OCI-LY3 (cell line): ENCODE results near the gene BHLHA15.

ENCODE experiments used
- H2AFZ ChIP-seq: fragments of 200-600, 300-600 bp; shearing (Covaris generic); 2 replicates; pipeline ENCODE4 v1.6.0; 2014; ENCODE audit warnings: antibody characterized with exemption, low read depth, low read length
- H3K27ac ChIP-seq: fragments of 200-600, 300-600 bp; sonication (generic); 2 replicates; pipeline ENCODE4 v1.5.1; 2014; ENCODE audit warnings: mild to moderate bottlenecking, low read length, moderate library complexity, mixed read lengths
- H3K27me3 ChIP-seq: fragments of 200-600, 300-600 bp; sonication (generic); 2 replicates; pipeline ENCODE4 v1.6.1; 2014; ENCODE audit warnings: low read depth, low read length, mixed read lengths
- H3K36me3 ChIP-seq: fragments of 200-600, 300-600 bp; sonication (generic); replicated peaks from 2 replicates; pipeline ENCODE3; 2014; ENCODE audit warnings: low read depth, low read length, mixed read lengths
- H3K4me1 ChIP-seq: fragments of 300-600, 200-600 bp; sonication (generic); 2 replicates; pipeline ENCODE4 v1.6.1; 2014; ENCODE audit warnings: low read length, mixed read lengths
- H3K4me2 ChIP-seq: fragments of 200-600, 300-600 bp; sonication (generic); 2 replicates; pipeline ENCODE4 v1.6.1; 2014; ENCODE audit warnings: low read length, mixed read lengths
- H3K4me3 ChIP-seq: fragments of 300-600, 200-600 bp; sonication (generic); 2 replicates; pipeline ENCODE4 v1.5.1; 2014; ENCODE audit warnings: antibody characterized with exemption, mild to moderate bottlenecking, low read length, moderate library complexity
- H3K79me2 ChIP-seq: fragments of 300-600, 200-600 bp; shearing (Covaris generic); 2 replicates; pipeline ENCODE4 v1.6.1; 2014; ENCODE audit warnings: mild to moderate bottlenecking, low read length, mixed read lengths
- H3K9ac ChIP-seq: fragments of 300-600, 200-600 bp; shearing (Covaris generic); 2 replicates; pipeline ENCODE4 v1.6.0; 2014; ENCODE audit warnings: mild to moderate bottlenecking, low read length, moderate library complexity
- H3K9me3 ChIP-seq: fragments of 200-600, 300-600 bp; shearing (Covaris generic); 2 replicates; pipeline ENCODE4 v1.6.1; 2014; ENCODE audit warnings: low read length, mixed read lengths; ENCODE audit not compliant: insufficient read depth
- H4K20me1 ChIP-seq: fragments of 200-600, 300-600 bp; sonication (generic); 2 replicates; pipeline ENCODE4 v1.6.1; 2016; ENCODE audit warnings: low read length, mixed read lengths; ENCODE audit not compliant: insufficient read depth
- EZH2phosphoT487 ChIP-seq: fragments of 200-600 bp; shearing (Covaris generic); IDR thresholded peaks from 2 replicates; pipeline ENCODE4 v1.6.1; 2018; ENCODE audit warnings: antibody characterized with exemption, mixed run types, low read depth
- TF ChIP-seq, protein P1 (sequence below): fragments of 200-600, 300-600 bp; sonication (generic); IDR thresholded peaks from 2 replicates; pipeline ENCODE4 v1.5.1; 2014; ENCODE audit warnings: antibody characterized with exemption, low read length, low read depth

BHLHA15 gene

DNA sequence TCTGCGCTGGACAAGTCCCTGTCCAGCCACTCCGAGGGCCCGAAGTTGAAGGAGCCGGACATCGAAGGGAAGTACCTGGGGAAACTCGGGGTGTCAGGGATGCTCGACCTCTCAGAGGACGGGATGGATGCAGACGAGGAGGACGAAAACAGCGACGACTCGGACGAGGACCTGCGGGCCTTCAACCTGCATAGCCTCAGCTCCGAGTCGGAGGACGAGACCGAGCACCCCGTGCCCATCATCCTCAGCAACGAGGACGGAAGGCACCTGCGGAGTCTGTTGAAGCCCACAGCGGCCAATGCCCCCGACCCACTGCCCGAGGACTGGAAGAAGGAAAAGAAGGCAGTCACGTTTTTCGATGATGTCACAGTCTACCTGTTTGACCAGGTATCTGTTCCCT lies 17.1 kb upstream of the BHLHA15 start:
- Histone ChIP-seq H3K79me2 (no peaks in the 10 kb centered on the region), H3K9me3 (no peaks in the 10 kb centered on the region), H4K20me1 (peaks cover 30% of the 10 kb centered on the region), H3K4me3 (no peak overlapping the region), H3K4me1 (peaks cover 6% of the 10 kb centered on the region), H2AFZ (no peak overlapping the region), H3K27ac (no peak overlapping the region), H3K27me3 (peaks cover 4% of the 10 kb centered on the region), H3K9ac (no peak overlapping the region), H3K36me3 (peaks cover 13% of the 10 kb centered on the region), H3K4me2 (no peak overlapping the region)
- TF ChIP-seq EZH2phosphoT487: no peak
- TF ChIP-seq, protein P1, sequence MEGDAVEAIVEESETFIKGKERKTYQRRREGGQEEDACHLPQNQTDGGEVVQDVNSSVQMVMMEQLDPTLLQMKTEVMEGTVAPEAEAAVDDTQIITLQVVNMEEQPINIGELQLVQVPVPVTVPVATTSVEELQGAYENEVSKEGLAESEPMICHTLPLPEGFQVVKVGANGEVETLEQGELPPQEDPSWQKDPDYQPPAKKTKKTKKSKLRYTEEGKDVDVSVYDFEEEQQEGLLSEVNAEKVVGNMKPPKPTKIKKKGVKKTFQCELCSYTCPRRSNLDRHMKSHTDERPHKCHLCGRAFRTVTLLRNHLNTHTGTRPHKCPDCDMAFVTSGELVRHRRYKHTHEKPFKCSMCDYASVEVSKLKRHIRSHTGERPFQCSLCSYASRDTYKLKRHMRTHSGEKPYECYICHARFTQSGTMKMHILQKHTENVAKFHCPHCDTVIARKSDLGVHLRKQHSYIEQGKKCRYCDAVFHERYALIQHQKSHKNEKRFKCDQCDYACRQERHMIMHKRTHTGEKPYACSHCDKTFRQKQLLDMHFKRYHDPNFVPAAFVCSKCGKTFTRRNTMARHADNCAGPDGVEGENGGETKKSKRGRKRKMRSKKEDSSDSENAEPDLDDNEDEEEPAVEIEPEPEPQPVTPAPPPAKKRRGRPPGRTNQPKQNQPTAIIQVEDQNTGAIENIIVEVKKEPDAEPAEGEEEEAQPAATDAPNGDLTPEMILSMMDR: no peak

DNA sequence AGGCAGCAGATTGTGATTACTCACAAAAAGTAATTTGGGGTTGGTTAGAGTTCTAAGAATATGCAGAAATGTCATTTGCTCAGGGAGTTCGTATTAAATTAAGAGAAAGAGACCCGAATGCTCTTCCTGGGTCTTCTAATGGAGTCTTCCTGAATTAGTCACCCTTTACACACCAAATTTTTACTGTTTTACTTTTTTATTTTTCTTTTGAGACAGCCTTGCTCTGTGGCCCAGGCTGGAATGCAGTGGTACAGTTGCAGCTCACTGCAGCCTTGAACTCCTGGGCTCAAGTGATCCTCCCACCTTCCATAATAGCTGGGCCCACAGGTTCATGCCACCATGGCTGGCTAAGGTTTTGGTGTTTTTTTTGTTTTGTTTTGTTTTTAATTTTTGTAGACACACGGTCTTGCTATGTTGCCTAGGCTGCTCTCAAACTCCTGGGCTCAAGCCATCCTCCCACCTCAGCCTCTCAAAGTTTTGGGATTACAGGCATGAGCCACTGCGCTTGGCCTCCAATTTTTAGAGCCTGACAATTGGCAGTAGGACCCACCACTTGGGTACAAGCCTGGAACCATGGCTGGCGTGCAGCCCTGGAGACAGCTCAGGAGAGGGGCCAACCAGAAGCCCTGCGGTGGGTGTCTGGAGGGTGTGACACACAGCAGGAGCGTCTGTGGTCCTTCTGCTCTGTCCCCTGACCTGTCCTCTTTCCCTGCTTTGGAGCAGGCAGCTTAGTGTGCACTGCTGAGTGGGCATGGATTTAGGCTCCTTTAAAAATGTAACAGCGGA lies 16.4 kb upstream of the BHLHA15 start:
- peaks cover 8% of the 10 kb centered on the region for H3K4me1 ChIP-seq
- peaks cover 13% of the 10 kb centered on the region for H3K36me3 ChIP-seq
- no peak overlapping the region for H3K4me2 ChIP-seq
- TF ChIP-seq, protein P1: no peak
- TF ChIP-seq EZH2phosphoT487: no peak
- H3K4me3 ChIP-seq: no peak overlapping the region
- H2AFZ ChIP-seq: no peak overlapping the region
- no peak overlapping the region for H3K27ac ChIP-seq
- no peak overlapping the region for H3K9ac ChIP-seq
- H3K79me2 ChIP-seq: no peaks in the 10 kb centered on the region
- peaks cover 8% of the 10 kb centered on the region for H3K27me3 ChIP-seq
- H3K9me3 ChIP-seq: no peaks in the 10 kb centered on the region
- H4K20me1 ChIP-seq: peaks cover 34% of the 10 kb centered on the region

DNA sequence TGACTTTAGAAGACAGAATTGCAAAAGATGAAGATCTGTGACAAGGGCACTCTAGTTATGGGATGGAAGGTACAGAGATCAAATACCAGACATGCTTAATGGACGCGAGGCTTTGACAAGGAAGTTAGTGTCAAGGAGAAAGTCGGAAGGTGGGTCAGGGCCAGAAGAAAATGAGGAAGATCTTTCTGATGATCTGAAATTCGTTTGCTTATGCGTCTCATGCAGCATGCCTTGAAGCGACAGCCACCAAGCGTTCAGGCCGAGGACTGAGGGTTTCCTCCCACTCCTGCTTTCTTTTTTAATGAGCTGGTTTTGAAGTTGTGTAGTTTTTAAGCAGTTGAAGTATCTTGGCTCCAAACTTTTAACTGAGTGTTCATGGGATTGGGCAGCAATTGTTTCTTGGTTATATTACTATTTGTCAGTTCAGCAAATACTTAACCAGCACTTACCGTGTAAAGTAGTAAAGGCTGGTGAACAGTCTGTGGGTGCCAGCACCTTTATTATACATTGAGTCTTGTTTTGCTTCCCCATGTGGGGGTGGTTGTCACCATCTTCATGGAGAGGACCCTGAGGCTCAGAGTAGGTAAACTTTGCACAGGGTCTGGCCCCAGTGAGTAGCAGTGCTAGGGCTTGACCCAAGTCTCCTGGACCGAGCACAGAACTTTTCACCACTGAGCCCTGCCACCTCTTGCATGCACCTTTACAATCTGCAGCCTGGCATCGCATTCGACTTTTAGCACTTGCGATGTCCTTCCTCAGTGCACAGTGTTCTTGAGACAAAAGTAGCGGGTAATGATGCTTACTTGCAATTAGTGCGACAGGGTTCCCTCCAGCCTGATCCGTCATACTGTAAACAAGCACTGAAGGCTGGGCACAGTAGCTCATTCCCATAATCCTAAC lies 14.3 kb upstream of the BHLHA15 start:
- no peak overlapping the region for H3K9ac ChIP-seq
- no peak overlapping the region for H3K27ac ChIP-seq
- H3K4me2 ChIP-seq: no peak overlapping the region
- no peak overlapping the region for H2AFZ ChIP-seq
- peaks cover 8% of the 10 kb centered on the region for H3K36me3 ChIP-seq
- H3K4me3 ChIP-seq: no peak overlapping the region
- peaks cover 24% of the 10 kb centered on the region for H3K4me1 ChIP-seq
- no peaks in the 10 kb centered on the region for H3K79me2 ChIP-seq
- TF ChIP-seq EZH2phosphoT487: no peak
- TF ChIP-seq, protein P1: no peak
- peaks cover 53% of the 10 kb centered on the region for H4K20me1 ChIP-seq
- no peaks in the 10 kb centered on the region for H3K9me3 ChIP-seq
- peaks cover 24% of the 10 kb centered on the region for H3K27me3 ChIP-seq

DNA sequence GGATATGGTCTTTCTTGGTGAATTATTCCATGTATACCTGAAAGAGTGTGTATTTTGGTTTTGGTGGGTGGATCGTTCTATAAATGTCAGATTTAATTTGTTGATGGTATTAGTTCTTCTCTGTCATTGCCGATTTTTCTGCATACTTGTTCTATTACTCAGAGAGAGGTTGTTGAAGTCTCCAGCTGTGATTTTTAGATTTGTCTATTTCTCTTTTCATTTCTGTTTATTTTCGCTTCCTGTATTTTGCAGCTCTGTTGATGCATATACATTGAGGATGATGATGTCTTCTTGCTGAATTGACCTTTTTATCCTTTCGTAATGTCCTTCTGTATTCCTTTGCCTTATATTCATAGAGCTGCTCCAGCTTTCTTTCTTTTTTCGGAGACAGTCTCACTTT lies 12.1 kb upstream of the BHLHA15 start:
- Histone ChIP-seq H3K27me3 (peaks cover 24% of the 10 kb centered on the region), H3K4me2 (no peak overlapping the region), H3K4me3 (no peak overlapping the region), H3K36me3 (no peaks in the 10 kb centered on the region), H2AFZ (no peak overlapping the region), H3K4me1 (peaks cover 44% of the 10 kb centered on the region), H3K79me2 (no peaks in the 10 kb centered on the region), H3K9ac (no peak overlapping the region), H3K27ac (no peak overlapping the region), H4K20me1 (peaks cover 70% of the 10 kb centered on the region), H3K9me3 (no peaks in the 10 kb centered on the region)
- TF ChIP-seq, protein P1: no peak
- no peak for TF ChIP-seq EZH2phosphoT487
